Measurements from ENCODE around the gene GAREM2.

Gene GAREM2

DNA sequence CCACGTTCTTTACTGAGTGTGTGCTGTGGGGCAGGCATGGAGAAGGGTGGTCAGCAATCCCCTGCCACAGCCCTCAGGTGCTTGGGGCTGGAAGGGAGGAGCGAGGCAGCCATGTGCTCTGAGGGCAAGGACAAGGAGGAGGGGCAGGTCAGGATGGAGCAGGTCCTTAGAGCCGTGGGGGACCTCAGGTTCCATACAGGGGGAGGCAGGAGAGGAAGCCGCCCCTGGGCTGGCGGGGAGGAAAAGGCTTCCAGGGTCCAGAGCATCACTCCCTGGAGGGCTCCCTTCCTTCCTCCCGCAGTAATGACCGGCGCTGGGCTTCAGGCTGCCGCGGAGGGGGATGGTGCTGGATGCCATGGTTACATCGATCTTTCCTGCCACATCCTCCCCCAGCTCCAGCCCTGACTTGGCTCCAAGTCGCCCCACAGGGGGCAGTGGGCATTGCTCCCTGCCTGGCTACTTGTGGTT is 6.6 kb downstream of the GAREM2 start:
- H3K4me3 ChIP-seq (ENCODE audit: control insufficient read depth, low read depth, low read length), result no peak overlapping the region; the same call in 1 of the 2 replicates
- no peak for DNase-seq (ENCODE audit: low read depth)
- TF ChIP-seq, protein P1, sequence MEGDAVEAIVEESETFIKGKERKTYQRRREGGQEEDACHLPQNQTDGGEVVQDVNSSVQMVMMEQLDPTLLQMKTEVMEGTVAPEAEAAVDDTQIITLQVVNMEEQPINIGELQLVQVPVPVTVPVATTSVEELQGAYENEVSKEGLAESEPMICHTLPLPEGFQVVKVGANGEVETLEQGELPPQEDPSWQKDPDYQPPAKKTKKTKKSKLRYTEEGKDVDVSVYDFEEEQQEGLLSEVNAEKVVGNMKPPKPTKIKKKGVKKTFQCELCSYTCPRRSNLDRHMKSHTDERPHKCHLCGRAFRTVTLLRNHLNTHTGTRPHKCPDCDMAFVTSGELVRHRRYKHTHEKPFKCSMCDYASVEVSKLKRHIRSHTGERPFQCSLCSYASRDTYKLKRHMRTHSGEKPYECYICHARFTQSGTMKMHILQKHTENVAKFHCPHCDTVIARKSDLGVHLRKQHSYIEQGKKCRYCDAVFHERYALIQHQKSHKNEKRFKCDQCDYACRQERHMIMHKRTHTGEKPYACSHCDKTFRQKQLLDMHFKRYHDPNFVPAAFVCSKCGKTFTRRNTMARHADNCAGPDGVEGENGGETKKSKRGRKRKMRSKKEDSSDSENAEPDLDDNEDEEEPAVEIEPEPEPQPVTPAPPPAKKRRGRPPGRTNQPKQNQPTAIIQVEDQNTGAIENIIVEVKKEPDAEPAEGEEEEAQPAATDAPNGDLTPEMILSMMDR (IDR thresholded peaks at IDR 0.05; ENCODE audit: control insufficient read depth, insufficient read depth, low read depth, low read length, missing control alignments), result no peak

DNA sequence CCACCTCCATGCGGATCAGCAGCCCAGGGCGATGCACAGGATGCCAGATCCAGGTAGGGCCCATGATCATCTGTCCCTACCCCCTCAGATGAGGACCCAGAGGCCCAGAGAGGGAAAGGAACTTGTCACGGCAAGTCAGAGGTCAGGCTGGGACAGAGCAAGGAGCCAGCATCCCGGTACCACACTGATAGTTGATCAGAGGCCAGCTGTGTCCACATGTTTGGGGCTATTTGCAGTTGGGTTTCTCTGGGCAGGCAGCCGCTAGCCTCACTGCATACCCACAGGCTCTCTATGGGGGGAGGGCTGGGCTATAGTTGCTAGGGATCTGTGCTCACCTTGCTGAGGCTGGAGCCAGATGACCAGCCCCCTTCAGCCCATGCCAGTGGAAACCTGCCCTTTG is 9.6 kb downstream of the GAREM2 start:
- DNase-seq (ENCODE audit: low read depth), result no peak
- TF ChIP-seq, protein P1 (IDR thresholded peaks at IDR 0.05; ENCODE audit: control insufficient read depth, insufficient read depth, low read depth, low read length, missing control alignments), result no peak
- H3K4me3 ChIP-seq (ENCODE audit: control insufficient read depth, low read depth, low read length), result no peak overlapping the region

DNA sequence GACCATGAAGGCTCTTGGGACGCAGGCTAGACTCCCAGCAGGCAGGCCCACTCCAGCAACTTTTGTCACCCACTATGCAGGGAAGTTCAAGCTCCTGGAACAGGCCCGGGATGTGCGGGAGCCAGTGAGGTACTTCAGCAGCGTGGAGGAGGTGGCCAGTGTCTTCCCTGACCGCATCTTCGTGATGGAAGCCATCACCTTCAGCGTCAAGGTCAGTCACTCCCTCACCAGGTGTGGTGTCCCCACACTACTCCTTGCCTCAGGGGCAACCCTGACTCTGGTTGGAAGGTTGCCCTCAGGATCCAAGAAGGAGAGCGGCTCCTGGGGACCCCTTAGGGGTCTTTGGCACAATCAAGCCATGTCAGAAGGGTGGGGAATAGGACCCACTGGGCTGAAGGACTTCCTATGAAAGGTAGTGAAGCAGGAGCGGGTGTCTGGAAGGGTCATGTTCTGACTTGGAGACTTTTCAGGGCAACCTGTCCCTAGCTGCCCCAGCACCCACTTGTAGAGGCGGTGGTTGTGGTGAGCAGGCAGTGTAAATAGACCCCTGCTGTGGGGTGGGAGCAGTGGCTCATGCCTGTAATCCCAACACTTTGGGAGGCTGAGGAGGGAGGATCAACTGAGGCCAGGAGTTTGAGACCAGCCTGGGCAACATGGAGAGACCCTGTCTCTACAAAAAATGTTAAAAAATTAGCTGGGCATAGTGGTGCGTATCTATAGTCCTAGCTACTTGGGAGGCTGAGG is 10.2 kb downstream of the GAREM2 start:
- DNase-seq (ENCODE audit: low read depth), result no peak
- TF ChIP-seq, protein P1 (IDR thresholded peaks at IDR 0.05; ENCODE audit: control insufficient read depth, insufficient read depth, low read depth, low read length, missing control alignments), result no peak
- H3K4me3 ChIP-seq (ENCODE audit: control insufficient read depth, low read depth, low read length), result no peak overlapping the region

DNA sequence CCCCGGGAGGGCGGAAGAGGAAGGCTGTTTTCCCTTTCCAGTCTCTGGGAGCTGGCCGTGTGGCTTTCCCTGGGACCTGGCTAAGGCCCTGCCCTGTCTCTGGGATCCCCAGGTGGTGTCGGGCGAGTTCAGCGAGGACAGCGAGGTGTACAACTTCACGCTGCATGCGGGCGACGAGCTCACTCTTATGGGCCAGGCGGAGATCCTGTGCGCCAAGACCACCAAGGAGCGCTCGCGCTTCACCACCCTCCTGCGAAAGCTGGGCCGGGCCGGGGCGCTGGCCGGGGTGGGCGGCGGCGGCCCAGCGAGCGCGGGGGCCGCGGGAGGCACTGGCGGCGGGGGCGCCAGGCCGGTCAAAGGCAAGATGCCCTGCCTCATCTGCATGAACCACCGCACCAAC is 11.2 kb downstream of the GAREM2 start:
- TF ChIP-seq, protein P1 (IDR thresholded peaks at IDR 0.05; ENCODE audit: control insufficient read depth, insufficient read depth, low read depth, low read length, missing control alignments), result no peak
- H3K4me3 ChIP-seq (ENCODE audit: control insufficient read depth, low read depth, low read length), result peak overlapping the region; percentile 26
- no peak for DNase-seq (ENCODE audit: low read depth)

DNA sequence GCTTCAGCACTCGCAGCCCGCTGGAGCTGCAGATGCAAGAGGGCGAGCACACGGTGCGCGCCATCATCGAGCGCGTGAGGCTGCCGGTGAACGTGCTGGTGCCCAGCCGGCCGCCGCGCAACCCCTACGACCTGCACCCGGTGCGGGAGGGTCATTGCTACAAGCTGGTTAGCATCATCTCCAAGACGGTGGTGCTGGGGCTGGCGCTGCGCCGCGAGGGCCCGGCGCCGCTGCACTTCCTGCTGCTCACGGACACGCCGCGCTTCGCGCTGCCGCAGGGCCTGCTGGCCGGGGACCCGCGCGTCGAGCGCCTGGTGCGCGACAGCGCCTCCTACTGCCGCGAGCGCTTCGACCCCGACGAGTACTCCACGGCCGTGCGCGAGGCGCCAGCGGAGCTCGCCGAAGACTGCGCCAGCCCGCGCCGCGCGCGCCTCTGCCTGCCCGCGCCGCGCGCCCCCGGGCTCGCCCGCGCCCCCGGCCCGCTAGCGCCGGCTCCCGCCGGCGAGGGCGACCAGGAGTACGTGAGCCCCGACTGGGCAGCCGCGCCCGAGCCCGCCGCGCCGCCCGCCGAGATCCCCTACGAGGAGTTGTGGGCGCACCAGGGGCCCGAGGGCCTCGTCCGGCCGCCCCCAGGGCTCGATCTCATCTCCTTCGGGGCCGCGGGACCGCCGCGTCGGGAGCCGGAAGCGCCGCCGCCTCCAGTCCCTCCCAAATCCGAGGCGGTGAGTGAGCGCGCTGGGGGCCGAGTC is 11.8 kb downstream of the GAREM2 start:
- H3K4me3 ChIP-seq (ENCODE audit: control insufficient read depth, low read depth, low read length), result peak overlapping the region; percentile 54
- DNase-seq (ENCODE audit: low read depth), result peak; percentile 18
- TF ChIP-seq, protein P1 (IDR thresholded peaks at IDR 0.05; ENCODE audit: control insufficient read depth, insufficient read depth, low read depth, low read length, missing control alignments), result peak; percentile 34

DNA sequence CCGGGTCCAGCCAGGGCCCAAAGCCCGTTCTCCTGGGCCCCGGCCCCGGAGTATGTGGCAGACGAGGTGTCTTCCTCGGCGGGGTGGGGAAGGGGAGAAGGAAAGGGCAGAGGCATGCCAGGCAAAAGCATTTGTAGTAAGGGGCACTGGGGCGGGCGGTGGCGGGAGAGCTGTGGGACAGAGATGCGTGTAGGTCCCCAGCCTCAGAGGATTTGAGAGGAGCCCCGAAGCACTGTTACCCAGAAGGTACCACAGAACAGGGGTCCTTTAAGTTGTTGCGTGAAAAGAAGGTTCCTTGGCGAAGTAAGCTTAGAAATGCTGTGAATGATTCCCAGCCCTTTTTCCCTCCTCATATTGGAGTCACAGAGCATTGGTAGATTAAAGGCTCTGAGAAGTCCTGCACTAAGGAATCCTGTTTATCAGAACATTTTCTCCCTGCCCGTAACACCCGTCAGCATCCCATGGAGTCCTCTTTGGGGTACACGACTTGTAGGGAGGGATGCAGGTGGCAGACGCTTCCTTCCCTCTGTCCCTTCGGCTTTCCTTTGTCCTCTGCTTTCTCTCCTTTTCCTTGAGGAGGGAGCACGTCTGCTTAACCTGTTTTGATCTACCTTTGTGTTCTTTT is 12.5 kb downstream of the GAREM2 start:
- TF ChIP-seq, protein P1 (IDR thresholded peaks at IDR 0.05; ENCODE audit: control insufficient read depth, insufficient read depth, low read depth, low read length, missing control alignments), result no peak
- peak overlapping the region; percentile 54 for H3K4me3 ChIP-seq (ENCODE audit: control insufficient read depth, low read depth, low read length)
- no peak for DNase-seq (ENCODE audit: low read depth)

All from AG09309 (cell line).